ENCODE data around the gene A2M.

The A2M gene
- total RNA-seq, result 0 to 0.97 (median 0.35) reads per million in 3 donors

DNA sequence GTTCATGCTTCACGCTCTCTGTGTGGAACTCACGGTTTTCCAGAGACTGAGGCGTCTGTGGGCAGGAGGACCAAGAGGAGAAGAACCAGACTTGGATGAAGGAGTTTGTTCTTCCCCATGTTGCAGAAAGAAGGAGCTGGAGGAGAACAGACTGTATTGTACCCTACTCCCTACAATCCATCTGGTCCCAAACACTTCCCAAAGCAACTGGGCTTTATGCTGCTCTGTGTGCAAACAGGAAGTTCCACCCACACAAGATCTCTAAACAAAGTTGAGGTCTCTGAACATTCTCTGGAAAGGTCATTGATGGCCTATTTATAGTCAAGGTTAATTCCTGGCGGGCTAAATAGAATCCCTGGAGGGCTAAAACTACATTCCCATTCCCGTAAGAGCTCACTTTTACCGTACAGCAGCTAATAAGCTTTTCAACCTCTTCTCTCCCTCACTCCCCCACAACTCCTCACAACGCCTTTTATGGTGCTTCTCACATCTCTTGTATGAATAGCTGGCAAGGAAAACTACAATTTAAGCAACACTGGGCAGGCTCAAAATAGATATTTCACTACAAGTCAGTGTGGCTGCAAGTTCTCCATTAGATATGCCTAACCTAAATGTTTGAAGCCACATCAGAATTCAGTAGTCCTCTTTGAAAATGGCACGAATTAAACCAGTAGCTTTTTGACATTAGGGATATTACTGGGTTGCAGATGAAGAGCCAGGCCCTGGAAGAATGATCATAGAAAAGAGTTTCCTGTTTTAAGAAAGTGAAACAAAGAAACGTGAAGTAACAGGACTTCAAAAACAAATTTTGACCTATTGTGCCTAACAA, at the start of gene A2M:
Gene A2M, minus strand, starts transcription at position 189 of the 829 bp plus-strand sequence. Its CDS starts 70 bp downstream, at position 119.
- H3K4me3 ChIP-seq (ENCODE audit: insufficient read depth, low read depth, low read length, poor library complexity, severe bottlenecking), result no peak within 1 kb of the TSS
- H3K4me1 ChIP-seq (ENCODE audit: control insufficient read depth, insufficient read depth, low read length, poor library complexity, severe bottlenecking), result no peaks in the 10 kb centered on the region
- H3K27me3 ChIP-seq (replicated peaks; ENCODE audit: control insufficient read depth, insufficient read depth, low read length, poor library complexity, severe bottlenecking), result no peaks in the 10 kb centered on the region
- H3K27ac ChIP-seq (ENCODE audit: insufficient read depth, low read length, poor library complexity, severe bottlenecking), result no peak within 1 kb of the TSS
- no peak for DNase-seq
- H3K9me3 ChIP-seq (ENCODE audit: control insufficient read depth, low read length), result no peaks in the 10 kb centered on the region
- H3K36me3 ChIP-seq (ENCODE audit: control insufficient read depth, insufficient read depth, low read length), result no peaks in the 10 kb centered on the region

GRCh38 chr12:9163392-9163791, 47.7 kb upstream of the A2M start:
- H3K27me3 ChIP-seq (replicated peaks; ENCODE audit: control insufficient read depth, insufficient read depth, low read length, poor library complexity, severe bottlenecking), result no peaks in the 10 kb centered on the region
- H3K4me1 ChIP-seq (ENCODE audit: control insufficient read depth, insufficient read depth, low read length, poor library complexity, severe bottlenecking), result no peaks in the 10 kb centered on the region
- DNase-seq, result no peak
- H3K4me3 ChIP-seq (ENCODE audit: insufficient read depth, low read depth, low read length, poor library complexity, severe bottlenecking), result no peak overlapping the region
- no peaks in the 10 kb centered on the region for H3K36me3 ChIP-seq (ENCODE audit: control insufficient read depth, insufficient read depth, low read length)
- no peaks in the 10 kb centered on the region for H3K9me3 ChIP-seq (ENCODE audit: control insufficient read depth, low read length)
- no peak overlapping the region for H3K27ac ChIP-seq (ENCODE audit: insufficient read depth, low read length, poor library complexity, severe bottlenecking)

GRCh38 chr12:9156119-9156518, 40.4 kb upstream of the A2M start:
- H3K36me3 ChIP-seq (ENCODE audit: control insufficient read depth, insufficient read depth, low read length), result peaks cover 3% of the 10 kb centered on the region
- H3K27ac ChIP-seq (ENCODE audit: insufficient read depth, low read length, poor library complexity, severe bottlenecking), result no peak overlapping the region
- H3K27me3 ChIP-seq (replicated peaks; ENCODE audit: control insufficient read depth, insufficient read depth, low read length, poor library complexity, severe bottlenecking), result no peaks in the 10 kb centered on the region
- no peak overlapping the region for H3K4me3 ChIP-seq (ENCODE audit: insufficient read depth, low read depth, low read length, poor library complexity, severe bottlenecking)
- no peaks in the 10 kb centered on the region for H3K9me3 ChIP-seq (ENCODE audit: control insufficient read depth, low read length)
- DNase-seq, result no peak
- no peaks in the 10 kb centered on the region for H3K4me1 ChIP-seq (ENCODE audit: control insufficient read depth, insufficient read depth, low read length, poor library complexity, severe bottlenecking)

- H3K9me3 ChIP-seq (ENCODE audit: control insufficient read depth, low read length), result no peaks in the 10 kb centered on the region
- H3K27ac ChIP-seq (ENCODE audit: insufficient read depth, low read length, poor library complexity, severe bottlenecking), result no peak overlapping the region
- H3K36me3 ChIP-seq (ENCODE audit: control insufficient read depth, insufficient read depth, low read length), result no peaks in the 10 kb centered on the region
- no peak for DNase-seq
- no peaks in the 10 kb centered on the region for H3K4me1 ChIP-seq (ENCODE audit: control insufficient read depth, insufficient read depth, low read length, poor library complexity, severe bottlenecking)
- H3K27me3 ChIP-seq (replicated peaks; ENCODE audit: control insufficient read depth, insufficient read depth, low read length, poor library complexity, severe bottlenecking), result no peaks in the 10 kb centered on the region
- no peak overlapping the region for H3K4me3 ChIP-seq (ENCODE audit: insufficient read depth, low read depth, low read length, poor library complexity, severe bottlenecking)
Observed at GRCh38 chr12:9149372-9149771, 33.7 kb upstream of the A2M start.

DNA sequence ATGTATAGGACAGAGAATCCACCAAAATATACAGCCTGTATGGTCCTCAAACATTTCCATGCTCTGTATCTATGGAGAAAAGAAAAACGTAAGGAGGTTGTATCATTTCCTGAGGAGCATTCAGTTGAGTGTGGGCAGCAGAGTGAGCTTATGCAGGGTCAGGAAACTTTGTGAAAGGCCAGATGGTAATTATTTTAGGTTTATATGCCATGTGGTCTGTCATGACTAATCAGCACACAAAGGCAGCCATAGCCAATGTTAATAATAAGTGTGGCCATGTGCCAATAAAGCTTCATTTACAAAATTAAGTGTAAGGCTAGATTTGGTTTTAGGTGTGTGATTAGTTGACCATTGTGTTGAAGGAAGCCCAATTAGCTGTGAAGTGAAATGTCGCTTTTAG, 33.2 kb upstream of the A2M start:
- H3K27ac ChIP-seq (ENCODE audit: insufficient read depth, low read length, poor library complexity, severe bottlenecking), result no peak overlapping the region
- no peak overlapping the region for H3K4me3 ChIP-seq (ENCODE audit: insufficient read depth, low read depth, low read length, poor library complexity, severe bottlenecking)
- no peaks in the 10 kb centered on the region for H3K36me3 ChIP-seq (ENCODE audit: control insufficient read depth, insufficient read depth, low read length)
- no peaks in the 10 kb centered on the region for H3K4me1 ChIP-seq (ENCODE audit: control insufficient read depth, insufficient read depth, low read length, poor library complexity, severe bottlenecking)
- H3K9me3 ChIP-seq (ENCODE audit: control insufficient read depth, low read length), result no peaks in the 10 kb centered on the region
- no peak for DNase-seq
- no peaks in the 10 kb centered on the region for H3K27me3 ChIP-seq (replicated peaks; ENCODE audit: control insufficient read depth, insufficient read depth, low read length, poor library complexity, severe bottlenecking)

- H3K4me1 ChIP-seq (ENCODE audit: control insufficient read depth, insufficient read depth, low read length, poor library complexity, severe bottlenecking), result no peaks in the 10 kb centered on the region
- no peaks in the 10 kb centered on the region for H3K36me3 ChIP-seq (ENCODE audit: control insufficient read depth, insufficient read depth, low read length)
- H3K9me3 ChIP-seq (ENCODE audit: control insufficient read depth, low read length), result no peaks in the 10 kb centered on the region
- H3K4me3 ChIP-seq (ENCODE audit: insufficient read depth, low read depth, low read length, poor library complexity, severe bottlenecking), result no peak overlapping the region
- no peak for DNase-seq
- H3K27me3 ChIP-seq (replicated peaks; ENCODE audit: control insufficient read depth, insufficient read depth, low read length, poor library complexity, severe bottlenecking), result no peaks in the 10 kb centered on the region
- no peak overlapping the region for H3K27ac ChIP-seq (ENCODE audit: insufficient read depth, low read length, poor library complexity, severe bottlenecking)
Observed at GRCh38 chr12:9147461-9147860, 31.7 kb upstream of the A2M start.

GRCh38 chr12:9144730-9145106, 29.0 kb upstream of the A2M start:
- H3K36me3 ChIP-seq (ENCODE audit: control insufficient read depth, insufficient read depth, low read length), result no peaks in the 10 kb centered on the region
- H3K4me3 ChIP-seq (ENCODE audit: insufficient read depth, low read depth, low read length, poor library complexity, severe bottlenecking), result no peak overlapping the region
- H3K4me1 ChIP-seq (ENCODE audit: control insufficient read depth, insufficient read depth, low read length, poor library complexity, severe bottlenecking), result no peaks in the 10 kb centered on the region
- H3K27ac ChIP-seq (ENCODE audit: insufficient read depth, low read length, poor library complexity, severe bottlenecking), result no peak overlapping the region
- no peaks in the 10 kb centered on the region for H3K9me3 ChIP-seq (ENCODE audit: control insufficient read depth, low read length)
- no peaks in the 10 kb centered on the region for H3K27me3 ChIP-seq (replicated peaks; ENCODE audit: control insufficient read depth, insufficient read depth, low read length, poor library complexity, severe bottlenecking)
- DNase-seq, result no peak

- no peaks in the 10 kb centered on the region for H3K36me3 ChIP-seq (ENCODE audit: control insufficient read depth, insufficient read depth, low read length)
- H3K27me3 ChIP-seq (replicated peaks; ENCODE audit: control insufficient read depth, insufficient read depth, low read length, poor library complexity, severe bottlenecking), result no peaks in the 10 kb centered on the region
Observed at GRCh38 chr12:9143929-9144729, 28.4 kb upstream of the A2M start.

GRCh38 chr12:9143137-9143536, 27.4 kb upstream of the A2M start:
- Histone ChIP-seq H3K27me3 (replicated peaks; ENCODE audit: control insufficient read depth, insufficient read depth, low read length, poor library complexity, severe bottlenecking) (no peaks in the 10 kb centered on the region), H3K4me1 (ENCODE audit: control insufficient read depth, insufficient read depth, low read length, poor library complexity, severe bottlenecking) (no peaks in the 10 kb centered on the region), H3K4me3 (ENCODE audit: insufficient read depth, low read depth, low read length, poor library complexity, severe bottlenecking) (no peak overlapping the region), H3K27ac (ENCODE audit: insufficient read depth, low read length, poor library complexity, severe bottlenecking) (no peak overlapping the region), H3K9me3 (ENCODE audit: control insufficient read depth, low read length) (no peaks in the 10 kb centered on the region), H3K36me3 (ENCODE audit: control insufficient read depth, insufficient read depth, low read length) (no peaks in the 10 kb centered on the region)
- DNase-seq, result no peak

More at GRCh38 chr12:9143929-9144729, 28.4 kb upstream of the A2M start:
- H3K9me3 ChIP-seq (ENCODE audit: control insufficient read depth, low read length), result no peaks in the 10 kb centered on the region
- no peak overlapping the region for H3K4me3 ChIP-seq (ENCODE audit: insufficient read depth, low read depth, low read length, poor library complexity, severe bottlenecking)
- no peak for DNase-seq
- H3K4me1 ChIP-seq (ENCODE audit: control insufficient read depth, insufficient read depth, low read length, poor library complexity, severe bottlenecking), result no peaks in the 10 kb centered on the region
- H3K27ac ChIP-seq (ENCODE audit: insufficient read depth, low read length, poor library complexity, severe bottlenecking), result no peak overlapping the region
